HG03039 (cell line): ENCODE results near the gene TRIM49D1.
"Not testable (repeated sequence)": the region's sequence is repeated elsewhere in the genome, so short reads cannot be mapped to it uniquely, and the experiment has no call there.

Source experiments
- ATAC-seq: cut with Tn5 transposase; IDR thresholded peaks from one replicate; pipeline ENCODE4 v1.9.1; 2021; ENCODE audit warnings: mild to moderate bottlenecking, moderate library complexity; ENCODE audit not compliant: unreplicated experiment

Gene TRIM49D1, protein sequence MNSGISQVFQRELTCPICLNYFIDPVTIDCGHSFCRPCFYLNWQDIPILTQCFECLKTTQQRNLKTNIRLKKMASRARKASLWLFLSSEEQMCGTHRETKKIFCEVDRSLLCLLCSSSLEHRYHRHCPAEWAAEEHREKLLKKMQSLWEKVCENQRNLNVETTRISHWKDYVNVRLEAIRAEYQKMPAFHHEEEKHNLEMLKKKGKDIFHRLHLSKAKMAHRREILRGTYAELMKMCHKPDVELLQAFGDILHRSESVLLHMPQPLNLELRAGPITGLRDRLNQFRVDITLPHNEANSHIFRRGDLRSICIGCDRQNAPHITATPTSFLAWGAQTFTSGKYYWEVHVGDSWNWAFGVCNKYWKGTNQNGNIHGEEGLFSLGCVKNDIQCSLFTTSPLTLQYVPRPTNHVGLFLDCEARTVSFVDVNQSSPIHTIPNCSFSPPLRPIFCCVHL

DNA sequence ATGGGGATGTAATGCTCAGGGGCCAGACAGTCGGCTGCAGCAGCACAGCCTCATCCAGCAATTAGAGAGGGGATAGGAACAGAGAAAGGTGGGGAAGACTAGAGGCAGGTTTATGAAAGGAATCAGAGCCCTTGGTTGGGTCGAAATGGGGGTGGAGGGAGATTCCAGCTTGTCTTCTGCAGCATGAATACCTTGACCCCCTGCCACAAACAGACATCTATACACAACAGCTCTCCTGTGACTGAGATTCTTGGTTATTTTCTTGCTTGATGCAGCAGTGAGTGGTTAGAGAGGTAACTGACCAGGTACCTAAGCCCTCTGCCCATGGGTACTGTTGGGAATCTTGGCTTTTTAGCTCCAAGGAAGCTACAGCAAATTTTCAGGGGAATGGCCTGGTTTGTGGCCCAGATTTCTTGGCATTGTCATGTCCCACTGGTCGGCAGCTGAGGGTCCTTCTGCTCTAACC is at the start of gene TRIM49D1:
Gene TRIM49D1, minus strand, starts transcription at position 51 of the 466 bp plus-strand sequence. CDS start 4,535 bp downstream, outside the sequence.
- no peak for ATAC-seq

- not testable (repeated sequence) for ATAC-seq
Observed at GRCh38 chr11:89965737-89966136, 43.7 kb upstream of the TRIM49D1 start, which contains the start of gene TRIM64. TSS of gene TRIM64 (plus strand) at chr11:89966037. CDS start at chr11:89968504, 2,467 bp downstream.

- not testable (repeated sequence) for ATAC-seq
Observed at GRCh38 chr11:89960833-89961232, 38.8 kb upstream of the TRIM49D1 start.

- not testable (repeated sequence) for ATAC-seq
Observed at GRCh38 chr11:89923764-89924163, 1.7 kb upstream of the TRIM49D1 start, which contains the start of gene TRIM49D2. TSS of gene TRIM49D2 (plus strand) at chr11:89924064. CDS start at chr11:89926762, 2,698 bp downstream.

GRCh38 chr11:89900809-89901208 is 21.2 kb downstream of the TRIM49D1 start:
- ATAC-seq: not testable (repeated sequence)

DNA sequence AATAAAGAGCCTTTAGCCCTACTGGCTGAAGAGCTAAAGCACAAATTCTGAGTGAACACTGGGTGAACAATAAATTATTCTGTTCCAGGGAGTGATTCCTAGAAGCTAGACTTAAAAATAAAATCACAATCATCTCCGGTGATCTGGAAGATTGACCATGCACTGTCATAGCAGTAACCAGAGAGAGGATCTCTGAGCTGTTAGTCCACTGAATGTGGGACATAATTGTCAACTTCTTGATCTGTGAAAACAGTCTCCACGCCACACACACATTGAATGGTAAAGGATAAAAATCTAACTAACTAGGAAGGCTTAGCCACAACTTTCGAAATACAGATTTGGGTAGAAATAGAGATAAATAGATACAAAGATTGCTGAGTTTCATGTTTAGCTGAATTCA is 28.8 kb downstream of the TRIM49D1 start:
- ATAC-seq: not testable (repeated sequence)

DNA sequence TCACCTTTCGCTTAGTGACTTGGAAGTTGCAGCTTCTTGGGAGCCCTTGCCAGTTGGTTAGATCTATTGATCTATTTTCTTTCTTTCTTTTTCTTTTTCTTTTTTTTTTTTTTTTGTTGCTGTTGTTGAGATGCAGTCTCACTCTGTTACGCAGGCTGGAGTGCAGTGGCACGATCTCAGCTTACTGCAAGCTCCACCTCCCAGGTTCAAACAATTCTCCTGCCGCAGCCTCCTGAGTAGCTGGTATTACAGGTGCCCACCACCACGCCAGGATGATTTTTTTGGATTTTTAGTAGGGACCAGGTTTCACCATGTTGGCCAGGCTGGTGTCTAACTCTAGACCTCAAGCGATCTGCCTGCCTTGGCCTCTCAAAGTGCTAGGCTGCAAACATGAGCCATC is 44.5 kb downstream of the TRIM49D1 start:
- ATAC-seq: not testable (repeated sequence)

DNA sequence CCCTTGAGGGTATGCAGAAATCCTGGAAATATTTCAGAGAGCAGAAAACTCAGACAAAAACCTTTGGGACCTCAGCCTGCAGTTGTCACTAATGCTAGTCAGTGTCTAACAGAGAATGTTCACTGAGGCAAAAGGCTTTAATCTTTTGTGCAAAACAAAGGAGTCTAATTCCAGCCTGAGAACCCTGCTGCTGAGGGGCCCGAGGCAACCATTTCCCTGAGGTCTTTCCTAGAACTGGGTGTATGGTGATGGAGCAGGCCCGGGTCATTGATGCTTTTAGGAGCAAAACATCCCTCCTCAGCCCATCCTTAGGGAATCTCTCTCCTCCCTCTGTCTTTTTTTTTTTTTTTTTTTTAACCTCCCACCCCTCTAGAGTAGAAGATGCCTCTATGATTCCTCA is 49.5 kb downstream of the TRIM49D1 start:
- not testable (repeated sequence) for ATAC-seq

DNA sequence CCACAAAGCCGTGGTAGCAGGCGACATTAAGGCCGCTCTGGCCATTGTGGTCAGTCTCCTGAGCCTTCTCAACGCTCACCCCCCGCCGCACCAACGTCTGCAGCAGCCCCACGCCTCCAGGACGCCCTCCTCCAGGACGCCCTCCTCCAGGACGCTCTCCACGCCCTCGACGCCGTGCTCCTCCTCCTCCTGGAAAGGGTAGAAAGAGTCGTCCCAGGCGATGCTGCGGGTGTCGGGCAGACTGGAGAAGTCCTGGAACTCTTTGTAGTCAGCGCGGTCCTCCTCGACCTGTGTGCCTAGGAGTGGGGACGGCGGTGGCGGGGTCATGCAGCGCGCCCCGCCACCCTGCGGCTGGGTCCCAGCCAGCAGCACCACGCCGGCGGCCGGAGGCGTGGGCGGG is 56.8 kb downstream of the TRIM49D1 start:
- ATAC-seq: not testable (repeated sequence)

DNA sequence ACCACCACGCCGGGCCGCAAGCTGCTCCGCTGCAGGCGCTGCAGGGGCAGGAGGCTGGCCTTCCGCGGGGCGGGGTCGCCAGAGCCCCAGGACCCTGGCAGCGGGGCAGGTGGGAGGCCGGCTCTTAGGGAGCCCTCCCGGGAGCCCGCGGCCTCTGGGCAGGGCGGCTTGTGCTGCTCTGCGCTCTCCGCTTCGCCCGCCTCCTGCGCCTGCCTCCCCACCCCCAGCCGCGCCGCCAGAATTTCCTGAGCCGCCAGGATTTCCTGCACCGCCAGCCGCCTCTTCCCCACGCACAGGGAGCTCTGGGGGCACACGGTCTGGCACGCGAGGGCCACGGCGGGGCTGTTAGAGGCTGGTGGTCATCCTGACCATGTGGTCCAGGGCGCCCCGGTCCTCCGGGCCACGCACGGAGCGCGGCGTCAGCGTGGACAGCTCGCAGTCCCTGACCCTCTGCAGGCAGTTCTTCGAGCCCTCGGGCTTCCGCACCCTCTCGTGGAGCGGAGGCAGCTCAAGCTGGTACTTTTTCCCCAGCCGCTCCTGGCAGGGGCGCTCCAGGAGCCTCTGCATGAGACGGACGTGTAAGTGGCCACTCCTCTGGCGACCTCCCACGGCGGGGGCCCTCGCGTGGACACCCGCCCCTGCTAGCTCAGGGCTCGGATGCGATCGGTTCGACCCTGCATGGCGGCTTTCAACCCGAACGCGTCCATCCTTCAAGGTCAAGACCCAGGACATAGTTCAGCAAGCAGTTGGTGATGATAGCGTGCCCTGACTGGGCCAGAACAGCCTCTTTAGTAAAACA is 57.9 kb downstream of the TRIM49D1 start:
- not testable (repeated sequence) for ATAC-seq
